NCI-H748 (cell line): Measurements from ENCODE around the gene TTF1.
A peak's percentile ranks its signal among the peaks of the same experiment; 100 is the strongest.

Experiments
- DNase-seq: peaks from one replicate; lab custom pipeline; 2025; ENCODE audit not compliant: unreplicated experiment; lab: John Stamatoyannopoulos, UW

Gene TTF1

DNA sequence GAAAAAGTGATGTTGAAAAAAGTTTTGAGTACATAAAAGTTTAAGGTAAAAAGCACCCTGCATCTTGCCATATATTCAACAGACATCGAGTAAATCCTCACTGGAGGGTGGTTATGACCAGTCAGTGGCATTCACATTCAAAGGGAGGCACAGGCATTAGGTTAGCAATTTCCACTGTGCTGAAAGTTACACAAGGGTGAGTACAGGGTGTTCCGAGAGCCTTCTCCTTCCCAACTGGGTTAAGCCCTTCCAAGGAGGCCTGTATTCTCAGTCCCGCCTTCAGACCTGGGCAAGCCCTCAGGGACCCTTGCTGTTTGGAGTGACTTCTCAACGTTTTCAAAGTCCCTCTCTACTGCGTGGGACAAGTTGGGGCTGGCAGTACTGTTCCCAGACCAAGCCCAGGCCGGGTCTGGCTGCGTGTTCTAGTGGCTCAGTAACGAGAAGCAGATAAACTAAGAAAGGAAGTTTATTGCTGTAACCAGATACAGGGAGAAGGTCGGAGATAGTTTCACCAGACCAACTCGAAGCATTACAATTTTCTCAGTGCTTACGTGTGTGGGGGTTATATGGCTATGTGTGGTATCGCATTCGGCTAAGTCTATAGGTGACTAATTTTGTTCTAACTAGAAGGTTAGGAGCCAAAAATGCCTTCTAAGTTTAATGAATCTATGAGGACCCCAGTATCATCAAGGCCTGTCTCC, 38.9 kb downstream of the TTF1 start:
- no peak for DNase-seq

DNA sequence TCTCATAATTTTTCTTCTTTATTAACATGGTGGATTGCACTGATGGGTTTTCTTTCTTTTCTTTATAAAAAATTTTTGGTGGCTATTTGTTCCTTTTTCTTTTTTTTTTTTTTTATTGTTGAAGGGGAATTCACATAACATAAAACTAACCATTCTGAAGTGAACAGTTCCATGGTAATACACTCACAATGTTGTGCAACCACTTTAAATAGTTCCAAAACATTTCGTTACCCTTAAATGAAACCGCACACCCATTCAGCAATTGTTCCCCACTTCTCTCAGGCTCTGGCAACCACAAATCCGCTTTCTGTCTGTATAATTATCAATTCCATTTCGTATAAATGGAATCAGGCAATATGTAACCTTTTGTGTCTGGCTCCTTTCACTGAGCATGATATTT, 40.2 kb downstream of the TTF1 start:
- DNase-seq, result no peak

DNA sequence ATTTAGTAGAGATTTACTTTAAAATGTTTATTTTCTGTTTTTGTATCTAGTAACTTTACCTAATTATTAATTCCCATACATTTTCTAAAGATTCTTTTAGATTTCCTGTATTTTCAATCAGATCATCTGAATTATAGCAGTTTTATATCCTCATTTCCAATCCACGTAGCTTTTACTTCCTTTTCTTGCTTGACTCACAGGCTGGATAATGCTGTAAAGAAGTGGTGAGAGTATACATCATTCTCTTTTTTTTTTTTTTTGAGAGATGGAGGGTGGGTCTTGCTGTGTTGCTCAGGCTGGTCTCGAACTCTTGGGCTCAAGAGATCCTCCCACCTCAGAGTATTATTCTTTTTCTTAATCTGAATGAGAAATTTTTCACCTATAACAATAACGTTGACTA, 40.7 kb downstream of the TTF1 start:
- DNase-seq, result no peak

DNA sequence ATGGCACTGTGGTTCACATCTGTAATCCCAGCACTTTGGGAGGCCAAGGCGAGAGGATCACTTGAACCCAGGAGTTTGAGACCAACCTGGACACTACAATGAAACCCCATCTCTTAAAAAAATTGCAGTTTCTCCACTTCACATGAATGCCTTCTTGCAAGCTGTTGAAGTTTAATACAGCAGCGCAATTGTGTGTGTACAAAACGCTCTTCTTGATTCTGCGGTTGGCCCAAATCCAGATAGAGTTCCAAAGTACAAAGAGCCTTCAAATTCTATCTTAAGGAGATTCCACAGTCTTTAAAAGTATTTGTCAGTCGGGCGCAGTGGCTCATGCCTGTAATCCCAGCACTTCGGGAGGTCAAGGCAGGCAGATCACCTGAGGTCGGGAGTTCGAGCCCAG, 42.6 kb downstream of the TTF1 start:
- no peak for DNase-seq

DNA sequence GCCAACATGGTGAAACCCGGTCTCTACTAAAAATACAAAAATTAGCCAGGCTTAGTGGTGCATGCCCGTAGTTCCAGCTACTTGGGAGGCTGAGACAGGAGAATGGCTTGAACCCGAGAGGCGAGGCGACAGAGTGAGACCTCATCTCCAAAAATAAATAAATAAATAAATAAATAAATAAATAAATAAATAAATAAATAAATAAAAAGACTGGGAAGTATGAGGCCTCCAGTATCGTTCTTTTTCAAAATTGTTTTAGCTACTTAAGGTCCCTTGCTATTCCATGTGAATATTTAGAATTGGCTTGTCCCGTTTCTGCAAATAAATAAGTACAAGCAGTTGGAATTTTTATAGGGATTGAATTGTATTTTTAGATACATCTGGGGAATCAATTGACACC, 48.9 kb downstream of the TTF1 start:
- no peak for DNase-seq

DNA sequence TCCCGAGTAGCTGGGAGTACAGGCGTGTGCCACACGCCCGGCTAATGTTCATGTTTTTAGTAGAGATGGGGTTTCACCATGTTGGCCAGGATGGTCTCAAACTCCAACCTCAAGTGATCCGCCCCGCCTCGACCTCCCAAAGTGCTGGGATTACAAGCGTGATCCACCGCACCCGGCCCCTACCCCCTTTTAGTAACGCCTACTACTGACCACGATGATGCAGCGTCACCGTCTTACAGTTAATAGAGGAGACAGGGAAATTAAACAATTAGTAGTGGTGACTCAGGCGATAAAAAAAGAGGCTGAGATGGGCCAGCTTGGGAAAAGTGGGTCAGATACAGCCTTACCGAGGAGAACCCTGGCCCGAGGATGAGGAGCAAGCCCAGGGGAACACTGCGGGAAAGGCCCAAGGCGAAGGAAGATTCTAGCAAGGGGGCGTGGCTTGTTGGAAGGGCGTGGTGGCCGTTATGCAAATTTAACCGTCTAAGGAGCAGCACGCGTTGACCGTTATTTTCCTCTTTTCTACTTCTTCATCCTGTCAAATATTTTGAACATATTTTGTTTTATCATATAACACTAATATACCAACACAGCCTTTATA, 50.2 kb downstream of the TTF1 start:
- no peak for DNase-seq

DNA sequence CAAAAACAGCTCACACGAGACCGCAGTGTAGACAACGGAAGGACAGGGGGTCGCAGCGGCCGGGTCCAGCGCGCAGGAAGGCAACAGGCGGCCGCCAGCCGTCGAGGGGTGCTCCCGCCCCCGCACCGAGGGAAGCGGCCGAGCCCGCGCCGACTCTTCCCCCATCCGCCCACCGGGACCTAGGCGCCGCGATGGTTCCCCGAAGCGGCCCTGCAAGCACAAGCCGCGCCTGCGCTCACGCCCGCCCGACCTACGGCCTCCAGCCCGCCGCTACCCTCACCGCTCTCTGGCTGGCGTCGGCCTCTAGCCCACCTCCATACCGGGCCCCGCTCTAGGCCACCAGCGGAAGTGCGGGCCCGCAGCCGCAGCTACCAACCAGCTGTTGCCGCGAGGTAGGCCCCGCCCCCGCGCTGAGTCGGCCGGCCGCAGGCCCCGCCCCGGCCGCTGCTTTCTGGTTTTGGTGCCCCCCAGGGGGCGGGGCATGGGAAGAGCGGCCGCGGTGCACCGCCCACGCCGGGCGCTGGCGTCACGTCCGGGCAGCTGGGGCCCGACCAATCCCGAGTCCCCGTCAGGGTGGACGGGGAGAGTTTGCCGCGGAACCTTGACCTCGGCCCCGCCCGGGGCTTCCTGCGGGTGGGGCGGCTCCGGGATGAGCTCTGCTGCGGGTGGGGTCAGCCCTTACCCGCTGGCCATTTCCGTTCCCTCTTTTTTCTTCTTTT, 51.8 kb downstream of the TTF1 start, which contains the start of gene SETX:
TSS of gene SETX (minus strand) at position 350 of the 719 bp plus-strand sequence. CDS start 5,558 bp downstream, outside the sequence.
- DNase-seq, result peak; percentile 98

DNA sequence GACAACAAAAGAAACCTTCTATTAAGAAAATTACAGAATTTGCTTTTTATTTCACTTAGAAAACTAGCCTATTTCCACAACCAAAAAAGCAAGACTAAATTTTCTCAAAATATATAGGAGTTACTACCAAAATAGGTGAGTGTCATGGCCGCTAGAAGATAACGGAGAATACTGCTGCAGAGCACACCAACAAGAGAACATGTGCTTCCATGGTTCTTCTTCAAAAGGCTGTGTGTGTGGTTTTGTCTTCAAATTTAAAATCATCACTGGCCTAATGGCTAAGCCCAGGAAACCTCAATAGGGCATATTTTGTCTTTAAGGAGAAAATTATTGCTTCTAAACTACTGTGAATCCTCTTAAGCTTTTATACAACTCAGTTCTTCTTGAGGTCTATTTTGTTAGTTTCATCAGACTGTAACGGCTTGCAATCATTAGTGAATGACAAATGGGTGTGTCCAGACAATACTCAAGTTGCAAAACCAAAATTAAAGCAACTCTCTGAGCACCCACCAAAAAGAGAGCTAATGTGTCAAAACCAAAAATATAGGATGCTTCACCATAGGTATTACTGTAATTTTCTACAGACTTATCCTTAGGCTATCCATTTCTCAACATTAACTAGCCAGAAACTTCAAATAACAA, 55.1 kb downstream of the TTF1 start:
- DNase-seq, result no peak

DNA sequence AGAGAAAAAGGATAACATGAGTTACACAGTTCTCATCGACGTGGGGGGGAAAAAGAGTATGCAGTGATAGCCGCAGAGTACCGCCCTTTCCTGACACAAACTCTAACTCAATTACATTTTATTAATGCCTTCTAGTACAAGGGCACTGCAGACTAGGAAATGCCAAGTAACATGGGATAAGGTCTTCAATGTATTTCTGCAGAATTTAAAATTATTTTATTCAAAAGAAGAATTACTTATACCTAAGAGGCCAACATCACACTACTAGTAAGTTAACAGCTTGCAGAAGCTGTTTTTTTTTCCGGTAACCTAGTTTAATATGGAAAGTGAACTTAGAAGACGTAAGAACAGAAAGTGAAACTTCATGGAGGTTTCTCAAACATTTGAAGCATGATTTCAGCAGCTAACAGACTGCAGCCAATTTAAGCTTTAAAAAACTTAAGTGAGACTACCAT, 55.8 kb downstream of the TTF1 start:
- no peak for DNase-seq

DNA sequence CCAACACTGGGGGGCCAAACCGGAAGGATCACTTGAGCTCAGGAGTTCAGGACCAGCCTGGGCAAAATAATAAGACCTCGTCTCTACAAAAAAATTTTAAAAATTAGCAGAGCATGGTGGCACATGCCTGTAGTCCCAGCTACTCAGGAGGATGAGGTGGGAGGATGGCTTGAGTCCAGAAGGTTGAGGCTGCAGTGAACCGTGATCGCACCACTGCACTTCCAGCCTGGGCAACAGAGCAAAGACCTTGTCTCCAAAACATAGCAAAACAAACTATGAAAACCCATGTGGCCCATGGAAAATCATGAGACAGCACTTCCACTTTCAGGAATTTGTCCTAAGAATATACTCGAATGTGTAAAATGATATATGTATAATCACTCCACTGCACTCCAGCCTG, 58.0 kb downstream of the TTF1 start:
- DNase-seq, result no peak

DNA sequence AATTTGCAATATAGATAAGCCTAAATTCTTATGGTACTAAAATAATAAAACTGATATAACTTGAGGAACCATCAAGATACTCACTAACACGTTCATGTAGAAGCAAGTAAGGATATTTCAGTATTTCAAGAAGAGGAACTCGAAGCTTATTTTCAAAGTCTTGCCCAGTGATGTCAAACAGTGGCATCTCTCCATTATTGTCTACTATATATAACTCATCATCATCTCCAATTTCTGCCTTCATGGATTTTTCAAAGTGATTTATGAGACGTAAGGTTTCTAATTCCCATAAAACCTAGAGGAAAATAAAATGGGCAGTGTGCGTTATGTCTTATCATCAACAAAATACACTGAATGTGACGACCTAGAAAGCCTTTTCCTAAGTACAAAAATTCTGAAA, 60.5 kb downstream of the TTF1 start:
- no peak for DNase-seq

DNA sequence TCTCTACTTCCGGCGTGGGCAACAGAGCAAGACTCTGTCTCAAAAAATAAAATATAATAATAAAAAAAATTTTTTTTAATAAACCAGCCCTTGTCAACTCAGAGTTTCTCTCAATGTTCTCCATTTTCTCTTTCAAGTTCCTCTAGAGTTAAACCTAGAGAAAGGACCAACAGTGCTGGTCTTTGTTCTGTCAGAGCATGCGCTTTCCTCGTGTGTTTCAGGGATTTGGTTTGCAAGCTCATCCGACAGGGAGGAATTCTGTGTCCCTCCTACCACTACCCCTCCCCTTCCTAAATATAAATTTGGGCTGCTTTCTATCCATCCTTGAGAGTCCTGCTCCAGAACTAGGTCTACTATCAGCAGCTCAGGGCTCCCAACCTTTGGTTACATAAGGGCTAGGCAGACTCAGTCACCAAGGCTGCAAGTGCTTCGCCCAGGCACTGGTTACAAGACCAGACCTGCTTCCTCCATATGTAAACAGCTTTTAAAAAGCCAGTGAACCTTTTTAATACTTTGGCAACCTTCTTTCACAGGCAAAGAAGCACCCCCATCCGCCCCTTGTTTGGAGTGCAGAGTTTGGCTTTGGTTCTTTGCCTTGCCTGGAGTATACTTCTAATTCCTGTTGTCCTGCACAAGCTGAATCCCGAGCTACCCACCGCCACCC, 65.3 kb downstream of the TTF1 start:
- DNase-seq, result no peak

DNA sequence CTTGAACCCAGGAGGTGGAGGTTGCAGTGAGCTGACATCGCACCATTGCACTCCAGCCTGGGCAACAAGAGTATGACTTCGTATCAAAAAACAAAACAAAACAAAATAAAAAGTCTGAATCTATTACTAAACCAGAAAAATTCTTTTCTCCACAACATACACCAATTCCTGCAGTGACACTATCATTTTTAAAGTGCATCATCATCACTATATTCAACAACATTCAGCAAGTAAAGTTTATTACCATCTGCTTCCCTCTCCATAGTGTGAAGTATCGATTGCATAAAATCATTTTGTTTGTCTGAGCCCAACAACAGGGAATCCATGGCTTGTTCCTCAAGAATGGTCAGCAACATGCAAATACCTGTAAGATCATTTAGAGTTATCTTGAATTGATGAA, 72.3 kb downstream of the TTF1 start:
- no peak for DNase-seq

DNA sequence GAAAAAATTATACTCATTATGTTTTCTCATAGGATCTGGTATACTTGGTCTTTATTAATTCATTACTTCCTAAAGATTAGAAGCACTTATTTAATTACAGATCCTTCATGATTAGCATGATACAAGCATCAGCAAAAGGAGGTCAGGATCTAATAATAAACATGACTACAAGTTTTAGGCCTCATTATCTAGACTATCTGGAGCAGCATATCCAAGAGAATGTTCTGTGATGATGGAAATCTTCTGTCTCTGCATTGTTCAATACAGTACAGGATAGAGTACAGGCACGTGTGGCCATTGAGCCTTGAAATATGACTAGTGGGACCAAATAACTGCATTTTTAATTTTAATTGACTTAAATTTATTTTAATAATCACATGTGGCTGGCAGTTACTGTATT, 73.1 kb downstream of the TTF1 start:
- DNase-seq, result no peak

DNA sequence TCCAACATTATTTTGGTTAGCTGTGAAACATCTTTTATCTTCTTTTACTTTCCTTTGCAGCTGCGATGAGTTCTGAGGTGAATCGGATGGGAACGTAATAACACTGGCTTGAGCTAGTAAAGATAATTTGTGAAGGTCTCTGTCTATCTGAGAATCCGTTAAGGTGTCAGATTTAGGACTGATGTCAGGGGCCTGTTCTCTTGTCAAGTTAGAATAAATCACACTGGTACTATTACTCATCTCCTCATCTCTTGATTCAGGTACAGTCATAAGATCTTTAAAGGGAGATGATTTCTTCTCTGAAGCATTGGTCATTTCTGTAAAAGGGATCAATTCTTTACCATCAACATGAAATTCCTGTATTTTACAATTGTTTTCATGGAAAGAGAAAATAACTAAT, 78.1 kb downstream of the TTF1 start:
- no peak for DNase-seq

DNA sequence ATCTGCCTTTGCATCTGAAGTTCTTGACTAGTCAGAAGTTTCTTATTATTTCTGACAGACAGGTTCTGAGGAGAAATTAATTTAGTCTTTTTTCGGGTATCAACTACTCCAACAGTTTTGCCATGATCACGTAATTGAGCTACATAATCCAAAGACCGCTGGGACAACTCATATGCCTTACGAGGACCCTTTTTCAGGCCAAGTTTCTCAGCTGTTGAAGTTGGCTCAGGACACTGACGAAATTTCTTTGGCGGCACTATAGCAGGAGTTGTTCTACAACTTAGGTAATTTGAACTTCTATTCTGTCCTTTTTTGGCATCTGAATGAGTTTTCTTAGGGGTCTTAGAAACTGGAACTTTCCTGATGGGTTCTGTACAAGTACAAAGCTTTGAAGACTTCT, 79.1 kb downstream of the TTF1 start:
- no peak for DNase-seq
